ENCODE data around the gene PARP11. TPM values are rescaled to one million over a fixed set of nuclear protein-coding genes. Genes with fewer than 3 reads are reported as not detected.

The PARP11 gene
- total RNA-seq, 4 donors from 2014 or later, result 4.1 to 6.4 (median 4.8) TPM

GRCh38 chr12:3777206-3777809 is 95.9 kb downstream of the PARP11 start:
- intact Hi-C loops (cut with DNase I), result no loop called here
- no peak overlapping the region for H3K27ac ChIP-seq (replicated peaks in 1 of 4)

GRCh38 chr12:3775385-3776035 is 97.7 kb downstream of the PARP11 start:
- intact Hi-C loops (cut with DNase I), result no loop called here
- no peaks in the 10 kb centered on the region for H3K9me3 ChIP-seq
- WGBS, result 87% methylated on average over 5 of the region's 5 CpGs
- H3K27me3 ChIP-seq, result no peaks in the 10 kb centered on the region
- H3K27ac ChIP-seq (replicated peaks in 1 of 4), result no peak overlapping the region
- no peak overlapping the region for H3K4me3 ChIP-seq
- H3K36me3 ChIP-seq, result no peaks in the 10 kb centered on the region
- TF ChIP-seq POLR2A (IDR thresholded peaks at IDR 0.05; ENCODE audit: low read depth) (no peak), EP300 (IDR thresholded peaks at IDR 0.05) (no peak), POLR2AphosphoS5 (IDR thresholded peaks at IDR 0.05) (no peak), CTCF (IDR thresholded peaks at IDR 0.05) (no peak)
- peaks cover 0 to 4% (median 0%) of the 10 kb centered on the region in 4 donors for H3K4me1 ChIP-seq
- no peak for DNase-seq (ENCODE audit: extremely low spot score)

More at GRCh38 chr12:3777206-3777809, 95.9 kb downstream of the PARP11 start:
- 57% methylated on average over 3 of the region's 3 CpGs for WGBS
- no peaks in the 10 kb centered on the region for H3K36me3 ChIP-seq
- peaks cover 0 to under 1% (median 0%) of the 10 kb centered on the region in 4 donors for H3K4me1 ChIP-seq
- H3K9me3 ChIP-seq, result no peaks in the 10 kb centered on the region
- H3K27me3 ChIP-seq, result no peaks in the 10 kb centered on the region
- DNase-seq (ENCODE audit: extremely low spot score), result no peak
- no peak overlapping the region for H3K4me3 ChIP-seq
- TF ChIP-seq POLR2A (IDR thresholded peaks at IDR 0.05; ENCODE audit: low read depth), result no peak
- peak; percentile 56 to 61 (median 57) for TF ChIP-seq CTCF (IDR thresholded peaks at IDR 0.05)

GRCh38 chr12:3772380-3772779 is 100.8 kb downstream of the PARP11 start:
- H3K27me3 ChIP-seq, result no peaks in the 10 kb centered on the region
- intact Hi-C loops (cut with DNase I), result no loop called here
- peaks cover 0 to 4% (median 0%) of the 10 kb centered on the region in 4 donors for H3K4me1 ChIP-seq
- WGBS, result 53% methylated on average over 4 of the region's 4 CpGs
- no peak for TF ChIP-seq CTCF (IDR thresholded peaks at IDR 0.05)
- TF ChIP-seq EP300 (IDR thresholded peaks at IDR 0.05), result no peak
- no peak for TF ChIP-seq POLR2AphosphoS5 (IDR thresholded peaks at IDR 0.05)
- TF ChIP-seq POLR2A (IDR thresholded peaks at IDR 0.05; ENCODE audit: low read depth), result no peak
- no peak for DNase-seq (ENCODE audit: extremely low spot score)
- no peak overlapping the region for H3K27ac ChIP-seq (replicated peaks in 1 of 4)
- no peaks in the 10 kb centered on the region for H3K9me3 ChIP-seq
- H3K4me3 ChIP-seq, result no peak overlapping the region
- H3K36me3 ChIP-seq, result no peaks in the 10 kb centered on the region

- H3K9me3 ChIP-seq, result no peaks in the 10 kb centered on the region
- no peaks in the 10 kb centered on the region for H3K27me3 ChIP-seq
- H3K27ac ChIP-seq (replicated peaks in 1 of 4), result no peak overlapping the region
- no peak for TF ChIP-seq POLR2A (IDR thresholded peaks at IDR 0.05; ENCODE audit: low read depth)
- TF ChIP-seq POLR2AphosphoS5 (IDR thresholded peaks at IDR 0.05), result no peak
- TF ChIP-seq EP300 (IDR thresholded peaks at IDR 0.05), result no peak
- no peak for TF ChIP-seq CTCF (IDR thresholded peaks at IDR 0.05)
- DNase-seq (ENCODE audit: extremely low spot score), result no peak
- intact Hi-C loops (cut with DNase I), result no loop called here
- no peak overlapping the region for H3K4me3 ChIP-seq
- peaks cover 0 to 4% (median 0%) of the 10 kb centered on the region in 4 donors for H3K4me1 ChIP-seq
- WGBS, result 42% methylated on average over 1 of the region's 1 CpG
- no peaks in the 10 kb centered on the region for H3K36me3 ChIP-seq
Observed at GRCh38 chr12:3771853-3772252, 101.3 kb downstream of the PARP11 start.
